ENCODE results near the gene CENPVL3.
"Not testable (repeated sequence)": the region's sequence is repeated elsewhere in the genome, so short reads cannot be mapped to it uniquely, and the experiment has no call there.

DNA sequence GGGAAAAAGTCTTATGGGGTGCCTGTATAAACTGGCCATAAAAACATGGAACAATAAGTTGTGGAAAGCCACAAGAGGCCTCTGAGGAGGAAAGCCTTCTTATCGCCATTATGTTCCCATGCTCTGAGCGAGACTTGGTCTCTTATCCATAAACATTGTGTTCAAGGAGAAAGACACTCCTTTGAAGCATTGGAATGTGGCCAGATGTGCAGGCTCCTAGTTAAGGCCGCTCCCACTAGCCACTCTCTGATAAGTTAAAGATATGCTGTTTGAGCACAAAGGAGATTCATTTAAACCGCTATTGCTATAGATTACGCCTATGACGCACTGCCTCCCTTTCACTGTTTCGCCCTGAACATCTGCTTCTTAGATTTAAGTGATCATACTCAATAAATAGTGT, 17.8 kb upstream of the CENPVL3 start:
- not testable (repeated sequence) for TF ChIP-seq POLR2A (IDR thresholded peaks at IDR 0.05; ENCODE audit: low read depth, low read length); TAF1 (IDR thresholded peaks at IDR 0.05; ENCODE audit: low read depth, low read length); SPI1 (IDR thresholded peaks at IDR 0.05; ENCODE audit: low read depth, low read length); POU2F2 (IDR thresholded peaks at IDR 0.05; ENCODE audit: low read depth, low read length); POLR2AphosphoS5 (IDR thresholded peaks at IDR 0.05; ENCODE audit: low read depth, low read length); PAX5 (IDR thresholded peaks at IDR 0.05; ENCODE audit: insufficient read depth, low read length, severe bottlenecking)
